HFF-Myc (cell line): ENCODE results near the gene S100A2.
A peak's percentile ranks its signal among the peaks of the same experiment; 100 is the strongest.

Source experiments
- DNase-seq: peaks from one replicate; pipeline ENCODE4 v3.0.0-alpha.2; 2011; ENCODE audit warnings: low read depth; ENCODE audit errors: extremely low read depth
- H3K4me3 ChIP-seq: replicated peaks from 2 replicates; pipeline ENCODE4 v1.5.1; 2011; ENCODE audit warnings: low read depth, mild to moderate bottlenecking, control low read depth, low read length
- TF ChIP-seq, protein P1 (sequence below): IDR thresholded peaks from 2 replicates; pipeline ENCODE4 v1.5.1; 2012; ENCODE audit warnings: mild to moderate bottlenecking, low read depth, low read length, control low read depth; ENCODE audit errors: missing control alignments

The S100A2 gene

DNA sequence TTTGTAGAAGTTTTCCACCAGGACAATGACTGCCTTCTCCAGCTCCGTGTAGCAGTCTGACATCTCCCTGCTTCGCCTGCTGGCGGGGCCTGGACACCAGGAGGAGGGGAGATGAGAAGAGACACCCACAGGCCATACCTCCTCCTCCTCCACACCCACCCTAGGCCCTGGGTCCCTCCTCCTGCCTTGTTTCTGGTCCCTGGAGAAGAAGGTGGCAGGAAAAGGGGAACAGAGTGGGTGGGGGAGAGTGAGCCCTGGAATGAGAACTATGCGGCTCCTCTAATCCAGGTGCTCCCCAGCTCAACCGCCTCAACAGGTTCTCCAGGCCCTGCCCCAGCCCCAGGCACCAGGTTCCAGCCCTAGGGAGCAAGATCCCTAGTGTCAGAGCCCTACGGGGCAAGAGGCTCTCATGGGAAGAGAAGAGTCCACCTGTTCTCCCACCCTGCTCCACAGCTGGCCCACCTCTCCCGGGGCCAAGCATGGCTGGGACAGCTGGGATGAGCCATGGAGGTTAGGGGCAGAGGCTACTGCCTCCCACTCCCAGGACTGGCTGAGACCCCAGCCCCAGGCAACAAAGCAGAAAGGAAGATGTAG, 42.5 kb upstream of the S100A2 start:
- TF ChIP-seq, protein P1, sequence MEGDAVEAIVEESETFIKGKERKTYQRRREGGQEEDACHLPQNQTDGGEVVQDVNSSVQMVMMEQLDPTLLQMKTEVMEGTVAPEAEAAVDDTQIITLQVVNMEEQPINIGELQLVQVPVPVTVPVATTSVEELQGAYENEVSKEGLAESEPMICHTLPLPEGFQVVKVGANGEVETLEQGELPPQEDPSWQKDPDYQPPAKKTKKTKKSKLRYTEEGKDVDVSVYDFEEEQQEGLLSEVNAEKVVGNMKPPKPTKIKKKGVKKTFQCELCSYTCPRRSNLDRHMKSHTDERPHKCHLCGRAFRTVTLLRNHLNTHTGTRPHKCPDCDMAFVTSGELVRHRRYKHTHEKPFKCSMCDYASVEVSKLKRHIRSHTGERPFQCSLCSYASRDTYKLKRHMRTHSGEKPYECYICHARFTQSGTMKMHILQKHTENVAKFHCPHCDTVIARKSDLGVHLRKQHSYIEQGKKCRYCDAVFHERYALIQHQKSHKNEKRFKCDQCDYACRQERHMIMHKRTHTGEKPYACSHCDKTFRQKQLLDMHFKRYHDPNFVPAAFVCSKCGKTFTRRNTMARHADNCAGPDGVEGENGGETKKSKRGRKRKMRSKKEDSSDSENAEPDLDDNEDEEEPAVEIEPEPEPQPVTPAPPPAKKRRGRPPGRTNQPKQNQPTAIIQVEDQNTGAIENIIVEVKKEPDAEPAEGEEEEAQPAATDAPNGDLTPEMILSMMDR, result no peak
- DNase-seq, result no peak
- H3K4me3 ChIP-seq, result peak overlapping the region; percentile 90

DNA sequence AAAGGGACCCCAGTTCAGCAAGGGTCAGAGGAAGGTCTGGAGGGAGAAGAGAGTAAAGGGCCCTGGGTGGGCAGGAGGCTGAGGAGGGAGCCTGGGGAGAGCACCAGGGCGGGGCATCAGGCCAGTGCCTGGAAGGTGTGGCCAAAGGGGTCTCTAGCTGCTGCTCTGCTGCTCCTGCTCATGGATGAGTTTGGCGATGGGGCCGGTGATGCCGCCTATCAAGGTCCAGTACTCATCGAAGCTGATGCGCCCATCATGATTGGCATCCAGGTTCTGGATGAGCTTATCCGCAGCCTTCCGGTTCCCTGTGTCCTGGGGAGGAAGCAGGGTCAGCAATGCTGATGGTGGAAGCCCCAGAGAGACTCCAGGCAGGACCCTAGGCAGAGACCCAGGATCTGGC, 41.7 kb upstream of the S100A2 start:
- no peak for DNase-seq
- H3K4me3 ChIP-seq, result peak overlapping the region; percentile 90; the same call in 1 of the 2 replicates
- TF ChIP-seq, protein P1, result no peak

DNA sequence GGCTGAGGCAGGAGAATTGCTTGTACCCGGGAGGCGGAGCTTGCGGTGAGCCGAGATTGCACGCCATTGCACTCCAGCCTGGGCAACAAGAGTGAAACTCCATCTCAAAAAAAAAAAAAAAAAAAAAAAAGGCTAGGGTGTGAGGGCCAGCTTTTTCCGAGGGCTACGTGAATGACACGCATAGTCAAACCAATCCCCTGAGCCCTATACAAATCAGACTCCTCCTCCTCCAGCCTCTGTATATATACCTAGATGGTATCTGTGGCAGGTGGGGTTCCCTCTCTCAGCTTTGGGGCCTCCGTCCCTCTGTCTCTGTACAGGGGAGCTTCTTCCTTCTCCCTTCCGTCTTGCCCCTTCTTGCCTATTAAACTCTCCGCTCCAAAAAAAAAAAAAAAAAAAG, 40.5 kb upstream of the S100A2 start:
- no peak for DNase-seq
- no peak overlapping the region for H3K4me3 ChIP-seq
- TF ChIP-seq, protein P1, result no peak

DNA sequence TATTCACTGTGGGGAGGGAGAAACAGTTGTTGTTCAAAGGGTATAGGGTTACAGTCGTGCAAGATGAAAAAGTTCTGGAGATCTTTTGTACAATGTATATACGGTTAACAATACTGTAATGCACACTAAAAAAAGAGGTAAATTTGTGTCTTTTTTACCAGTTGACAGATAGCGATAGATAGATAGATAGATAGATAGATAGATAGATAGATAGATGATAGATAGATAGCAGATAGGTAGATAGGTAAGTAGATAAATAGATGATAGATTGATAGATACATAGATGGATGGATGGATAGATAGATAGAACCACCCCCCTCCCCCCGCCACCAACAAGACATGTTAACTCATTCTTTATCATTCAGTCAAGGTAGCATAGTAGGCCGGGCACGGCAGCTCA, 37.1 kb upstream of the S100A2 start:
- H3K4me3 ChIP-seq, result no peak overlapping the region
- no peak for DNase-seq
- TF ChIP-seq, protein P1, result no peak

DNA sequence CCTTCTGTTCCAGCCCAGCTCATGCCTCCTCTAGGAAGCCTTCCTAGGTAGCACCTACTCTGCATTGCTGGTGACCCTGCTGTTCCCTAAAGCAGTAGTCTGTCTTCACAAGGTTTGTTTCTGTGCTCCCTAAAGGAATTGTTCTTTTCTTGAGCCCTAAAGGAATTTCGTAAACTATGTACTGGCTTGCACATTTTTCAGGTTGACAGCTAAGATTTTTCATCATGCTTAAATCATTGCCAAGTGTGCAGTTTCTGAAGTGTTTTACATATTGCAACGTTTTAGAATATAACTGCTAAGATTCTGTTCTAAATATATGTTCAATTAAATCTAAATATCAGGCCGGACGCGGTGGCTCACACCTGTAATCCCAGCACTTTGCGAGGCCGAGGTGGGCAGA, 34.2 kb upstream of the S100A2 start:
- TF ChIP-seq, protein P1, result no peak
- no peak for DNase-seq
- no peak overlapping the region for H3K4me3 ChIP-seq

DNA sequence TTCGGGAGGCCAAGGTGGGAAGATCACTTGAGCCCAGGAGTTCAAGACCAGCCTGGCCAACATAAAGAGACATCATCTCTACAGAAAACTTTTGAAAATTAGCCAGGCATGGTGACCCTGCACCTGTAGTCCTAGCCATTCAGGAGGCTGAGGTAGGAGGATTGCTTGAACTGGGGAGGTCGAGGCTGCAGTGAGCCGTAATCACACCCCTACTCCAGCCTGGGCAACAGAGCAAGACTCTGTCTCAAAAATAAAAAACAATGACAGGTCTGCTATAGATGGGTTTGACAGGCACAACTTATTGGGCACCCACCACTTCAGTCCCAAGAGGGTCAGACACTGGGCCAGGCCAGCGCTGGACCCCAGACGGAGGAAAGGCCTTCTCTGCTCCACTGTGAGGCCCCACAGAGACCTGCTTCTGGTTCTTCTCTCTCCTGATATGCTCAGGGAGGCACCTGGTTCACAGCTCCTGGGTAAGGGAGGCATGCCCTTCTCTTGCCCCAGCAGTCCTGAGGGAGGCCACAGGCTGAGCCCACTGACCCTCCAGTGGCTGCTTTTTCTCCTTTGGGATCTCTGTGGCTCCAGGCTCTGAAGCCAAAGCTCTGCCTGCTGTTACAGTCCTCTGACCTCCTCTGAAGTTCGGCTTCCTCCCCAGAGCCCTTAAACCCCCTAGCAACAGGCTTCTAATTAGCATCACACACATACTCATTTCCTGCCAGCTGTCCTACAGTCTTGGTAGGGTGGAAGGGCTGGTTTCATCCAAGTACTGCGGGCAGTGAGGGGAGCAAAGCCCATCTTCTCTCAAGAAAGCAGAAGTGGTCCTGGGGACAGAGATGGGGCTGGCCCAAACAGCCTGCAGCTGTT, 32.9 kb upstream of the S100A2 start:
- H3K4me3 ChIP-seq, result no peak overlapping the region
- TF ChIP-seq, protein P1, result no peak
- DNase-seq, result peak; percentile 71
